OCI-LY7 (cell line): Measurements from ENCODE around the gene IQCK. TPM values are rescaled to one million over a fixed set of nuclear protein-coding genes. Genes with fewer than 3 reads are reported as not detected.

Experiments
- BruUV-seq: library from RNA; stranded (reverse); fragments of 400-500 nt; replicated peaks from 2 replicates; lab custom pipeline; 2021; lab: Mats Ljungman, UMichigan
- CTCF ChIA-PET: fragments of 300-600 bp; sonication (Branson Sonifier 250); formaldehyde crosslinking; loops from one replicate; lab custom pipeline; 2022; ENCODE audit warnings: antibody characterized with exemption; ENCODE audit not compliant: unreplicated experiment; lab: Charles Lee
- POLR2A ChIA-PET: fragments of 300-600 bp; sonication (Branson Sonifier 250); formaldehyde crosslinking; loops from one replicate; lab custom pipeline; 2022; ENCODE audit warnings: antibody characterized with exemption; lab: Charles Lee
- DNase-seq: peaks from one replicate; pipeline ENCODE4 v3.0.0-alpha.2; 2015; ENCODE audit warnings: low spot score
- H2AFZ ChIP-seq: fragments of 200-600 bp; sonication (generic), shearing (Covaris generic); 2 replicates; pipeline ENCODE4 v1.6.1; 2014; ENCODE audit warnings: mild to moderate bottlenecking, antibody characterized with exemption, low read length, moderate library complexity
- H3K27ac ChIP-seq: fragments of 200-600 bp; sonication (generic); 2 replicates; pipeline ENCODE4 v1.5.1; 2014; ENCODE audit warnings: mixed run types, low read depth, mild to moderate bottlenecking, moderate library complexity, low read length, inconsistent platforms; ENCODE audit not compliant: poor library complexity, severe bottlenecking
- H3K36me3 ChIP-seq: fragments of 200-600 bp; sonication (generic); 2 replicates; pipeline ENCODE4 v1.6.1; 2014; ENCODE audit warnings: mild to moderate bottlenecking, antibody characterized with exemption, low read length, moderate library complexity, mixed read lengths; ENCODE audit not compliant: insufficient read depth
- H3K4me1 ChIP-seq: fragments of 200-600 bp; sonication (generic); 2 replicates; pipeline ENCODE4 v1.5.1; 2014; ENCODE audit warnings: mild to moderate bottlenecking, low read length; ENCODE audit not compliant: insufficient read depth, poor library complexity, severe bottlenecking
- H3K4me2 ChIP-seq: fragments of 200-600 bp; sonication (generic); 2 replicates; pipeline ENCODE4 v1.6.1; 2014; ENCODE audit warnings: mild to moderate bottlenecking, low read length
- H3K4me3 ChIP-seq: fragments of 200-600 bp; sonication (generic); 2 replicates; pipeline ENCODE4 v1.5.1; 2014; ENCODE audit warnings: mild to moderate bottlenecking, low read depth, low read length; ENCODE audit not compliant: poor library complexity, severe bottlenecking
- H3K79me2 ChIP-seq: fragments of 200-600 bp; sonication (generic); 2 replicates; pipeline ENCODE4 v1.6.1; 2016; ENCODE audit warnings: low read depth, mild to moderate bottlenecking, low read length, moderate library complexity, mixed read lengths; ENCODE audit not compliant: insufficient read depth
- H3K9me2 ChIP-seq: fragments of 200-600 bp; sonication (generic); 2 replicates; pipeline ENCODE4 v1.6.1; 2016; ENCODE audit warnings: mild to moderate bottlenecking, low read length, mixed read lengths; ENCODE audit not compliant: insufficient read depth
- H3K9me3 ChIP-seq: fragments of 200-600 bp; sonication (generic); 2 replicates; pipeline ENCODE4 v1.6.1; 2014; ENCODE audit warnings: mild to moderate bottlenecking, mixed run types, low read length, mixed read lengths
- H4K20me1 ChIP-seq: fragments of 200-600 bp; sonication (generic); 2 replicates; pipeline ENCODE4 v1.6.1; 2014; ENCODE audit warnings: mild to moderate bottlenecking, antibody characterized with exemption, low read length, moderate library complexity, mixed read lengths; ENCODE audit not compliant: insufficient read depth
- EZH2phosphoT487 ChIP-seq: fragments of 200-600 bp; sonication (generic); IDR thresholded peaks from 2 replicates; pipeline ENCODE4 v1.6.1; 2018; ENCODE audit warnings: low read depth, borderline replicate concordance, mild to moderate bottlenecking, mixed run types, antibody characterized with exemption, low read length, moderate library complexity, mixed read lengths
- intact Hi-C: fragments of 100-400 bp; cut with micrococcal nuclease; formaldehyde crosslinking; loops from one replicate; pipeline ENCODE4 v1.10.0; 2022; ENCODE audit not compliant: unreplicated experiment
- total RNA-seq, 2 experiments: library from RNA; depleted of rRNA in 1 of 2; stranded (reverse); fragments of >200 nt in 1 of 2; shearing (Covaris generic) in 1 of 2; gene quantifications; 2 replicates each; pipeline ENCODE4 v1.2.3, GENCODE V29; 2014 to 2022
- TF ChIP-seq, protein P1 (sequence below): fragments of 200-600 bp; sonication (generic); conservative IDR thresholded peaks from 2 replicates; pipeline ENCODE4 v1.5.1; 2014; ENCODE audit warnings: mild to moderate bottlenecking, antibody characterized with exemption, low read length, moderate library complexity, mixed read lengths

The IQCK gene
- total RNA-seq, 2 experiments from 2014 or later, result 2.2 to 4.3 TPM

DNA sequence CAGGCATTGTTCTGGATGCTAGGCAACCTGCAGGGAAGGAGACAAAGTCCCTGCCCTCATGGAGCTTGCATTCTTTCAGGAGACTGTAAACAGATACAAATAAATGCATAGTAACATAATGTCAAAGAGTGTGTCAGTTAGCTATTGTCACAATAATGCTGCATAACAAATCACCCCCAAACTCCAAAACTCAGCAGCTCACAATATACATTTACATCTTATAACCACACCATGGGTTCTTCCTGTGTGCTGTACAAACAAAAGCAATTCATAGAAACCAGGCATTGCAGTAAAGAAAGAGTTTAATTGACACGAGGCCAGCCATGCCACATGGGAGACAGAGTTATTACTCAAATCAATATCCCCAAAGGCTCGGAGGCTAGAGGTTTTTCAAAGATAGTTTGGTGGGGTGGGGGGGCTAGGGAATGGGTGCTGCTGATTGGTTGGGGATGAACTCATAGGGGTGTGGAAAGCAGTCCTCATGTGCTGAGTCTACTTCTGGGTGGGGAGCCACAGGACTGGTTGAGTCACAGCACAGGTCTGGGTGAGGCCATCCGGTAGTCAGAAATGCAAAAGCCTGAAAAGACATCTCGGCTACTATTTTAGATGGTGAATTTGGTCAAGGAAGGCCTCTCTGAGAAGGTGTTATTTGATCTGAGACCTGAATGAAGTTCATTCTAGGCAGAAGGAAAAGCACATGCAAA, 87.5 kb downstream of the IQCK start:
- Histone ChIP-seq H4K20me1 (no peaks in the 10 kb centered on the region), H3K9me3 (peaks cover 10% of the 10 kb centered on the region; the same call in 1 of the 2 replicates), H3K27ac (no peak overlapping the region), H3K4me3 (no peak overlapping the region), H3K9me2 (no peaks in the 10 kb centered on the region), H3K36me3 (no peaks in the 10 kb centered on the region), H3K4me2 (no peak overlapping the region), H3K79me2 (no peaks in the 10 kb centered on the region), H3K4me1 (peaks cover 7% of the 10 kb centered on the region), H2AFZ (no peak overlapping the region)
- intact Hi-C loops, result no loop called here
- ChIA-PET POLR2A (interaction anchor here (0.6 kb wide), 2 partner anchors 102 to 331 kb away, joined by 3 to 8 read pairs; no protein-coding TSS in a partner anchor), CTCF (no interaction called here)
- DNase-seq, result no peak
- no TSS peak for BruUV-seq
- TF ChIP-seq, protein P1, sequence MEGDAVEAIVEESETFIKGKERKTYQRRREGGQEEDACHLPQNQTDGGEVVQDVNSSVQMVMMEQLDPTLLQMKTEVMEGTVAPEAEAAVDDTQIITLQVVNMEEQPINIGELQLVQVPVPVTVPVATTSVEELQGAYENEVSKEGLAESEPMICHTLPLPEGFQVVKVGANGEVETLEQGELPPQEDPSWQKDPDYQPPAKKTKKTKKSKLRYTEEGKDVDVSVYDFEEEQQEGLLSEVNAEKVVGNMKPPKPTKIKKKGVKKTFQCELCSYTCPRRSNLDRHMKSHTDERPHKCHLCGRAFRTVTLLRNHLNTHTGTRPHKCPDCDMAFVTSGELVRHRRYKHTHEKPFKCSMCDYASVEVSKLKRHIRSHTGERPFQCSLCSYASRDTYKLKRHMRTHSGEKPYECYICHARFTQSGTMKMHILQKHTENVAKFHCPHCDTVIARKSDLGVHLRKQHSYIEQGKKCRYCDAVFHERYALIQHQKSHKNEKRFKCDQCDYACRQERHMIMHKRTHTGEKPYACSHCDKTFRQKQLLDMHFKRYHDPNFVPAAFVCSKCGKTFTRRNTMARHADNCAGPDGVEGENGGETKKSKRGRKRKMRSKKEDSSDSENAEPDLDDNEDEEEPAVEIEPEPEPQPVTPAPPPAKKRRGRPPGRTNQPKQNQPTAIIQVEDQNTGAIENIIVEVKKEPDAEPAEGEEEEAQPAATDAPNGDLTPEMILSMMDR, result no peak
- TF ChIP-seq EZH2phosphoT487, result no peak

DNA sequence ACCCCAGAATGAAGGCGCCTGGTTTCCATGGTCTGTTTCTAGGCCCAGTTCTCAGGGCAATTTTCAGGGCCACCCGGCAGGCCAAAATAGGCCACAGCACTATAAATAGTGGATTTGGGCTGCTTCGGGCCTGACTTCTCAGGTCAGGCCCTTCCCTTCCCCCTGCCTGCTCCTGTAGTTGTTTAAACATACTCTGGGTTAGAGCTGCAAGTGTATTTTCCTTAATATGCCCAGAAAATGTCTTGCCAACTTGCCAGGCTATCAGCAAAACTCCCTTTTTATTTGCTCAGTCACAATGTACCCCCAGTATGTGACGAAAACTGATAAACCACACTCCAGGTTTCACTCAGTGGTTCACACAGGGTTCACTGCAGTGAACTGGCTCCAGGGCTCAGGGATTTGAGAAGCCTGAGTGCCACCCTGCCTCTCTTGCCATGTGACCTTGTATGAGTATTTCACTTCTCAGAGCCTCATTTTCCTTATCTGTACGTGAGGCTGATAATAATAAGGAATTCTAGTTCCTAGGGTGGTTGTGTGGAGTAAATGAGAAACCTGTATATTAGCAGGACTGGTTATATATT, 90.1 kb downstream of the IQCK start:
- no peak for DNase-seq
- no peak overlapping the region for H3K4me3 ChIP-seq
- no peak overlapping the region for H2AFZ ChIP-seq
- no peaks in the 10 kb centered on the region for H3K36me3 ChIP-seq
- TF ChIP-seq EZH2phosphoT487, result no peak
- TF ChIP-seq, protein P1, result no peak
- intact Hi-C loops, result no loop called here
- H3K9me3 ChIP-seq, result peaks cover 10% of the 10 kb centered on the region; the same call in 1 of the 2 replicates
- BruUV-seq, result no TSS peak
- ChIA-PET POLR2A (no interaction called here), CTCF (no interaction called here)
- no peak overlapping the region for H3K27ac ChIP-seq
- H4K20me1 ChIP-seq, result no peaks in the 10 kb centered on the region
- H3K79me2 ChIP-seq, result no peaks in the 10 kb centered on the region
- no peaks in the 10 kb centered on the region for H3K9me2 ChIP-seq
- no peak overlapping the region for H3K4me2 ChIP-seq
- peaks cover 7% of the 10 kb centered on the region for H3K4me1 ChIP-seq

DNA sequence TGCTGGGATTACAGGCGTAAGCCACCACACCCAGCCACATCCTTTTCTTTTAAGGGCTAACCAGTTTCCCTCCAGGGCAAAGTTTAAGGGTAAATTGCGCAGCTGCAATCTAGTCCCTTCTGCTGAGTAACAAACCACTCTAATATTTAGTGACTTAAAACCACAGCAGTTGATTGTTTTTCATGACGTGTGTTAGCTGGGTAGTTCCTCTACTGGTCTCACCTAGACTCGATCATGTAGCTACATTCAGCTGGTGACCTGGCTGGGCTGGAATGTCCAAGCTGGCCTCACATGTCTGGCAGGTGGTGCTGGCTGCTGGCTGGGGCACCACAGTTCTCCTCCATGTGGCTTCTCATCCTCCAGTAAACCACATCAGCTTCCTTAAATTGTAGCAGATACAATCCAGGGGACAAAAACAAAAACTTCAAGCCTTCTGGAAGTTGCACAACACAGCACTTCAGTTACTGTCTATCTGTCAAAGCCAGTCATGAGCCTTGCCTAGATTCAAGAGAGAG, 91.1 kb downstream of the IQCK start:
- Histone ChIP-seq H3K36me3 (no peaks in the 10 kb centered on the region), H3K4me3 (no peak overlapping the region), H2AFZ (no peak overlapping the region), H3K4me2 (no peak overlapping the region), H3K9me3 (peaks cover 10% of the 10 kb centered on the region; the same call in 1 of the 2 replicates), H3K27ac (no peak overlapping the region), H3K79me2 (no peaks in the 10 kb centered on the region), H4K20me1 (no peaks in the 10 kb centered on the region), H3K4me1 (peaks cover 7% of the 10 kb centered on the region), H3K9me2 (no peaks in the 10 kb centered on the region)
- TF ChIP-seq, protein P1, result no peak
- TF ChIP-seq EZH2phosphoT487, result no peak
- CTCF ChIA-PET, result no interaction called here
- no TSS peak for BruUV-seq
- POLR2A ChIA-PET, result no interaction called here
- intact Hi-C loops, result no loop called here
- DNase-seq, result no peak
